HepG2 (cell line): ENCODE data around the gene AUTS2.

Experiments
- BHLHE40 ChIP-seq: IDR thresholded peaks from 2 replicates; pipeline ENCODE4 v1.6.1; 2011; ENCODE audit warnings: low read length, improper control_type of control experiment
- HDAC2 ChIP-seq: sonication (generic); formaldehyde crosslinking; IDR thresholded peaks from 2 replicates; pipeline ENCODE4 v1.4.0; 2020; ENCODE audit warnings: missing genetic modification reagents
- JDP2 ChIP-seq: sonication (generic); formaldehyde crosslinking; IDR thresholded peaks from 2 replicates; pipeline ENCODE4 v1.8.1; 2022; ENCODE audit warnings: missing genetic modification reagents, borderline replicate concordance
- NFIC ChIP-seq: IDR thresholded peaks from 2 replicates; pipeline ENCODE4 v1.6.1; 2012; ENCODE audit warnings: mild to moderate bottlenecking, low read length, inconsistent platforms
- TP53 ChIP-seq: sonication (generic); formaldehyde crosslinking; conservative IDR thresholded peaks from 2 replicates; pipeline ENCODE4 v1.4.0; 2020; ENCODE audit warnings: missing genetic modification reagents
- YY1 ChIP-seq: IDR thresholded peaks from 2 replicates; pipeline ENCODE4 v1.6.1; 2011; ENCODE audit warnings: low read length, low read depth, moderate library complexity, mild to moderate bottlenecking; ENCODE audit not compliant: insufficient read depth, insufficient replicate concordance
- ZNF124 ChIP-seq: sonication (generic); formaldehyde crosslinking; IDR thresholded peaks from 2 replicates; pipeline ENCODE4 v1.4.0; 2020; ENCODE audit warnings: missing genetic modification reagents
- ZNF292 ChIP-seq: sonication (generic); formaldehyde crosslinking; IDR thresholded peaks from 2 replicates; pipeline ENCODE4 v1.8.1; 2022; ENCODE audit warnings: mild to moderate bottlenecking, low read depth, missing genetic modification reagents, borderline replicate concordance
- TF ChIP-seq, protein P1 (sequence below): sonication (generic); formaldehyde crosslinking; IDR thresholded peaks from 2 replicates; pipeline ENCODE4 v1.4.0; 2020; ENCODE audit warnings: missing genetic modification reagents, low read depth, mild to moderate bottlenecking, borderline replicate concordance
- TF ChIP-seq, protein P2 (sequence below): sonication (generic); formaldehyde crosslinking; IDR thresholded peaks from 2 replicates; pipeline ENCODE4 v1.5.0; 2020; ENCODE audit warnings: mild to moderate bottlenecking, missing genetic modification reagents, moderate library complexity
- TF ChIP-seq, protein P3 (sequence below): sonication (generic); formaldehyde crosslinking; IDR thresholded peaks from 2 replicates; pipeline ENCODE4 v1.4.0; 2020; ENCODE audit warnings: low read depth, mild to moderate bottlenecking, missing genetic modification reagents

DNA sequence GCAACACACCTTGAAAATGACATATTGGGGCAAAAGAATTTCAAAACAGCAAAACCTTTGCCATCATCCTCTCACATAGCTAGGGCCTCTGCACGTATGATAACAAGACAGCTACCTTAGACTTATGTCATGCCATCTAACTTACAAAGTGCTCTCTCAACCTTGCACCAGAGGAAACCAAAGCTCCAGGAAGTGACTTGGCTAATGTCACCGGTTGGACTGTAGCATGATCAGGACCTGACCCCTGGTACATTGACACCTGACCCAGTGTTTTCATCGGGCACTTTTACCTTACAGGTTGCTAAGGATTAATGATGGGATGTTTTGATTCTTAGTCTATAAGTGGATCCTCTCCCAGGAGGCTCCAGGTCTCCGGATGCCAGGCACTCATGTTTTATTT, 1003.8 kb downstream of the AUTS2 start:
- TF ChIP-seq NFIC (no peak), ZNF124 (CRISPR knock-in tag) (no peak), BHLHE40 (no peak), JDP2 (CRISPR knock-in tag) (no peak), YY1 (no peak), TP53 (CRISPR knock-in tag) (no peak), ZNF292 (CRISPR knock-in tag) (no peak), HDAC2 (no peak)
- TF ChIP-seq, protein P1, sequence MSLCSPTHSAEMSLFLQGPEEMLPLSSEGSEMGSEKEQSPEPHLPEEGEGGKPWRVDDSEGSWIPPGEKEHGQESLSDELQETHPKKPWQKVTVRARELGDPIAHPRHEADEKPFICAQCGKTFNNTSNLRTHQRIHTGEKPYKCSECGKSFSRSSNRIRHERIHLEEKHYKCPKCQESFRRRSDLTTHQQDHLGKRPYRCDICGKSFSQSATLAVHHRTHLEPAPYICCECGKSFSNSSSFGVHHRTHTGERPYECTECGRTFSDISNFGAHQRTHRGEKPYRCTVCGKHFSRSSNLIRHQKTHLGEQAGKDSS (CRISPR knock-in tag), result no peak
- TF ChIP-seq, protein P2, sequence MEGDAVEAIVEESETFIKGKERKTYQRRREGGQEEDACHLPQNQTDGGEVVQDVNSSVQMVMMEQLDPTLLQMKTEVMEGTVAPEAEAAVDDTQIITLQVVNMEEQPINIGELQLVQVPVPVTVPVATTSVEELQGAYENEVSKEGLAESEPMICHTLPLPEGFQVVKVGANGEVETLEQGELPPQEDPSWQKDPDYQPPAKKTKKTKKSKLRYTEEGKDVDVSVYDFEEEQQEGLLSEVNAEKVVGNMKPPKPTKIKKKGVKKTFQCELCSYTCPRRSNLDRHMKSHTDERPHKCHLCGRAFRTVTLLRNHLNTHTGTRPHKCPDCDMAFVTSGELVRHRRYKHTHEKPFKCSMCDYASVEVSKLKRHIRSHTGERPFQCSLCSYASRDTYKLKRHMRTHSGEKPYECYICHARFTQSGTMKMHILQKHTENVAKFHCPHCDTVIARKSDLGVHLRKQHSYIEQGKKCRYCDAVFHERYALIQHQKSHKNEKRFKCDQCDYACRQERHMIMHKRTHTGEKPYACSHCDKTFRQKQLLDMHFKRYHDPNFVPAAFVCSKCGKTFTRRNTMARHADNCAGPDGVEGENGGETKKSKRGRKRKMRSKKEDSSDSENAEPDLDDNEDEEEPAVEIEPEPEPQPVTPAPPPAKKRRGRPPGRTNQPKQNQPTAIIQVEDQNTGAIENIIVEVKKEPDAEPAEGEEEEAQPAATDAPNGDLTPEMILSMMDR (CRISPR knock-in tag), result no peak
- TF ChIP-seq, protein P3, sequence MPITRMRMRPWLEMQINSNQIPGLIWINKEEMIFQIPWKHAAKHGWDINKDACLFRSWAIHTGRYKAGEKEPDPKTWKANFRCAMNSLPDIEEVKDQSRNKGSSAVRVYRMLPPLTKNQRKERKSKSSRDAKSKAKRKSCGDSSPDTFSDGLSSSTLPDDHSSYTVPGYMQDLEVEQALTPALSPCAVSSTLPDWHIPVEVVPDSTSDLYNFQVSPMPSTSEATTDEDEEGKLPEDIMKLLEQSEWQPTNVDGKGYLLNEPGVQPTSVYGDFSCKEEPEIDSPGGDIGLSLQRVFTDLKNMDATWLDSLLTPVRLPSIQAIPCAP (CRISPR knock-in tag), result no peak
